ENCODE results near the gene PPP1R13B.

PPP1R13B gene

GRCh38 chr14:103739793-103740501 lies 107.4 kb downstream of the PPP1R13B start:
- DNase-seq: no peak

- DNase-seq: no peak
Observed at GRCh38 chr14:103739466-103739792, 107.9 kb downstream of the PPP1R13B start.

- no peak for DNase-seq
Observed at GRCh38 chr14:103738701-103739451, 108.5 kb downstream of the PPP1R13B start.

GRCh38 chr14:103738166-103738565 lies 109.2 kb downstream of the PPP1R13B start:
- no peak for DNase-seq

GRCh38 chr14:103737432-103738045 lies 109.8 kb downstream of the PPP1R13B start:
- DNase-seq: no peak

GRCh38 chr14:103736546-103737431 lies 110.6 kb downstream of the PPP1R13B start:
- no peak for DNase-seq

GRCh38 chr14:103735815-103736545 lies 111.4 kb downstream of the PPP1R13B start:
- DNase-seq: no peak

- DNase-seq: no peak
Observed at GRCh38 chr14:103735439-103735814, 111.9 kb downstream of the PPP1R13B start.

- no peak for DNase-seq
Observed at GRCh38 chr14:103735022-103735421, 112.4 kb downstream of the PPP1R13B start.

GRCh38 chr14:103734081-103734888 lies 113.1 kb downstream of the PPP1R13B start:
- no peak for DNase-seq

- DNase-seq: no peak
Observed at GRCh38 chr14:103733651-103734050, 113.7 kb downstream of the PPP1R13B start.

GRCh38 chr14:103732868-103733620 lies 114.3 kb downstream of the PPP1R13B start:
- DNase-seq: no peak

- DNase-seq: no peak
Observed at GRCh38 chr14:103731916-103732867, 115.2 kb downstream of the PPP1R13B start.

GRCh38 chr14:103731481-103731880 lies 115.9 kb downstream of the PPP1R13B start:
- no peak for DNase-seq

- DNase-seq: no peak
Observed at GRCh38 chr14:103730490-103731035, 116.8 kb downstream of the PPP1R13B start.

GRCh38 chr14:103729496-103730448 lies 117.6 kb downstream of the PPP1R13B start:
- peak; percentile 10 for DNase-seq

- DNase-seq: peak; percentile 47
Observed at GRCh38 chr14:103728721-103729120, 118.7 kb downstream of the PPP1R13B start.

- no peak for DNase-seq
Observed at GRCh38 chr14:103728141-103728540, 119.2 kb downstream of the PPP1R13B start.

Measured in NCI-H1105 treated with DMSO at 0.1 percent for 48 hours (cell line).